GM19239 (cell line): ENCODE results near the gene ARFGEF2.
"Not testable (repeated sequence)": the region's sequence is repeated elsewhere in the genome, so short reads cannot be mapped to it uniquely, and the experiment has no call there.

Experiments
- DNase-seq: peaks from one replicate; pipeline ENCODE4 v3.0.0; 2011; ENCODE audit warnings: low spot score; ENCODE audit not compliant: insufficient read length
- FAIRE-seq: peaks from 2 replicates; lab custom pipeline; 2011; peaks lifted over from hg19 to GRCh38; lab: Jason Lieb, UNC

Gene ARFGEF2

GRCh38 chr20:48924756-48925109, 3.2 kb downstream of the ARFGEF2 start:
- DNase-seq (no peak), FAIRE-seq (no peak)

- no peak for FAIRE-seq
- DNase-seq = no peak
Observed at GRCh38 chr20:48926267-48926666, 4.8 kb downstream of the ARFGEF2 start.

GRCh38 chr20:48926821-48927220, 5.3 kb downstream of the ARFGEF2 start:
- no peak for FAIRE-seq

GRCh38 chr20:48928832-48929725, 7.6 kb downstream of the ARFGEF2 start:
- FAIRE-seq = no peak
- DNase-seq = no peak

More at GRCh38 chr20:48926821-48927220, 5.3 kb downstream of the ARFGEF2 start:
- DNase-seq = no peak

GRCh38 chr20:48930035-48930434, 8.5 kb downstream of the ARFGEF2 start:
- DNase-seq (no peak), FAIRE-seq (no peak)

GRCh38 chr20:48930878-48931277, 9.4 kb downstream of the ARFGEF2 start:
- FAIRE-seq (no peak), DNase-seq (no peak)

GRCh38 chr20:48931527-48932374, 10.2 kb downstream of the ARFGEF2 start:
- DNase-seq (no peak), FAIRE-seq (no peak)

- no peak for DNase-seq
- FAIRE-seq = no peak
Observed at GRCh38 chr20:48932375-48932941, 10.9 kb downstream of the ARFGEF2 start.

GRCh38 chr20:48933017-48933766, 11.7 kb downstream of the ARFGEF2 start:
- no peak for DNase-seq
- FAIRE-seq = no peak

GRCh38 chr20:48934273-48934877, 12.9 kb downstream of the ARFGEF2 start:
- not testable (repeated sequence) for DNase-seq, FAIRE-seq

GRCh38 chr20:48934966-48935365, 13.5 kb downstream of the ARFGEF2 start:
- not testable (repeated sequence) for DNase-seq, FAIRE-seq

GRCh38 chr20:48936178-48936577, 14.7 kb downstream of the ARFGEF2 start:
- not testable (repeated sequence) for FAIRE-seq, DNase-seq

- no peak for DNase-seq
- FAIRE-seq = no peak
Observed at GRCh38 chr20:48937674-48938073, 16.2 kb downstream of the ARFGEF2 start.

- no peak for DNase-seq
- no peak for FAIRE-seq
Observed at GRCh38 chr20:48938670-48939069, 17.2 kb downstream of the ARFGEF2 start.

- DNase-seq = no peak
- no peak for FAIRE-seq
Observed at GRCh38 chr20:48940170-48940569, 18.7 kb downstream of the ARFGEF2 start.

- FAIRE-seq = no peak
Observed at GRCh38 chr20:48941467-48941866, 20.0 kb downstream of the ARFGEF2 start.

GRCh38 chr20:48942730-48943129, 21.2 kb downstream of the ARFGEF2 start:
- no peak for FAIRE-seq

More at GRCh38 chr20:48941467-48941866, 20.0 kb downstream of the ARFGEF2 start:
- no peak for DNase-seq

GRCh38 chr20:48944663-48945297, 23.3 kb downstream of the ARFGEF2 start:
- DNase-seq = no peak
- FAIRE-seq = no peak

More at GRCh38 chr20:48942730-48943129, 21.2 kb downstream of the ARFGEF2 start:
- DNase-seq = no peak
